ENCODE measurements around the gene CDK6.

DNA sequence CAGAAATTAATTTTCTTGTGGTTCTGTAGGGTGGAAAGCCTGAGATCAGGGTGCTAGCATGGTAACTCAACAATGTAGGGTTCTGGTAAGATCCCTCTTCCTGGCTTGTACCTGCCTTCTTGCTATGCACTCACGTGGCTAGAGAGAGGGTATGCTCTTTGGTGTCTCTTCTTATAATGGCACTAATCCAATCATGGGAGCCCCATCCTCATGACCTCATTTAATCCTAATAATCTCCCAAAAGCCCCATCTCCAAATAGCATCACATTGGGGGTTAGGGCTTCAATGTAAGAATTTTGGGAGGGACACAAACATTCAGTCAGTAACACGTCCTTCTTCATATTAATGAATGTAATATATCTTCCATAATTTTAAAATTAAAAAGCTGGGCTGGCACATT lies 206.6 kb downstream of the CDK6 start:
- TF ChIP-seq, protein P1, sequence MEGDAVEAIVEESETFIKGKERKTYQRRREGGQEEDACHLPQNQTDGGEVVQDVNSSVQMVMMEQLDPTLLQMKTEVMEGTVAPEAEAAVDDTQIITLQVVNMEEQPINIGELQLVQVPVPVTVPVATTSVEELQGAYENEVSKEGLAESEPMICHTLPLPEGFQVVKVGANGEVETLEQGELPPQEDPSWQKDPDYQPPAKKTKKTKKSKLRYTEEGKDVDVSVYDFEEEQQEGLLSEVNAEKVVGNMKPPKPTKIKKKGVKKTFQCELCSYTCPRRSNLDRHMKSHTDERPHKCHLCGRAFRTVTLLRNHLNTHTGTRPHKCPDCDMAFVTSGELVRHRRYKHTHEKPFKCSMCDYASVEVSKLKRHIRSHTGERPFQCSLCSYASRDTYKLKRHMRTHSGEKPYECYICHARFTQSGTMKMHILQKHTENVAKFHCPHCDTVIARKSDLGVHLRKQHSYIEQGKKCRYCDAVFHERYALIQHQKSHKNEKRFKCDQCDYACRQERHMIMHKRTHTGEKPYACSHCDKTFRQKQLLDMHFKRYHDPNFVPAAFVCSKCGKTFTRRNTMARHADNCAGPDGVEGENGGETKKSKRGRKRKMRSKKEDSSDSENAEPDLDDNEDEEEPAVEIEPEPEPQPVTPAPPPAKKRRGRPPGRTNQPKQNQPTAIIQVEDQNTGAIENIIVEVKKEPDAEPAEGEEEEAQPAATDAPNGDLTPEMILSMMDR (conservative IDR thresholded peaks at IDR 0.05; ENCODE audit: low read depth in 2 of 2), result no peak
- TF ChIP-seq POLR2AphosphoS5 (IDR thresholded peaks at IDR 0.05; ENCODE audit: low read depth), result no peak
- no peak for TF ChIP-seq EZH2phosphoT487 (IDR thresholded peaks at IDR 0.05; ENCODE audit: unreplicated experiment)
- TF ChIP-seq EZH2 (IDR thresholded peaks at IDR 0.05; ENCODE audit: low read depth, unreplicated experiment), result no peak
